Activated CD4-positive, CD25-positive, alpha-beta regulatory T cell (primary cell): ENCODE results near the gene MTCL3.
A peak's percentile ranks its signal among the peaks of the same experiment; 100 is the strongest.

Source experiments
- DNase-seq, 4 experiments: peaks; one replicate each; lab custom pipeline; 2025; lab: John Stamatoyannopoulos, UW

Gene MTCL3

GRCh38 chr6:127515234-127515793 lies 3.8 kb downstream of the MTCL3 start:
- peak in 1 of 4 experiments; percentile 31 for DNase-seq

DNA sequence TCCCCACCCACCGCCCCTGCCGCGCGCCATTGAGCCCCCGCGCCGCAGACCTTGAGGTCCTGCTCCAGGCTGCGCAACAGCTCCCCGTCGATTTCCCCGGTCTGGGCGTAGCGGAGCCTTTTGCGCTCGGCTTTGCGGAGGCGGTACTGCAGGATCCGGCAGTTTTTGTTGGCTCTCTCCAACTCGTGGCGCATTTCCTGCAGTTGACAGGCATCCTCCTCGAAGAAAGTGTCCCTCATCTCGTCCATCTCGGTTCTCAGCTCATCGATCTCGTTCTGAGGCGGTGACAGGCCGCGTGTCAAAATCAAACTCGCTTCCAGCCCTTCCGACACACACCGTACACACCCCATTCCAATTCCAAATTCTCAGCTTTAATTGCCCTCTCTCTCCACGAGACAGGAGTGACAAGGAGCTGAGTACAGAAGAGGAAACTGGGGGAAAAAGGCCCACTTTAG lies 4.3 kb downstream of the MTCL3 start:
- peak in 1 of 4 experiments; percentile 9 for DNase-seq

DNA sequence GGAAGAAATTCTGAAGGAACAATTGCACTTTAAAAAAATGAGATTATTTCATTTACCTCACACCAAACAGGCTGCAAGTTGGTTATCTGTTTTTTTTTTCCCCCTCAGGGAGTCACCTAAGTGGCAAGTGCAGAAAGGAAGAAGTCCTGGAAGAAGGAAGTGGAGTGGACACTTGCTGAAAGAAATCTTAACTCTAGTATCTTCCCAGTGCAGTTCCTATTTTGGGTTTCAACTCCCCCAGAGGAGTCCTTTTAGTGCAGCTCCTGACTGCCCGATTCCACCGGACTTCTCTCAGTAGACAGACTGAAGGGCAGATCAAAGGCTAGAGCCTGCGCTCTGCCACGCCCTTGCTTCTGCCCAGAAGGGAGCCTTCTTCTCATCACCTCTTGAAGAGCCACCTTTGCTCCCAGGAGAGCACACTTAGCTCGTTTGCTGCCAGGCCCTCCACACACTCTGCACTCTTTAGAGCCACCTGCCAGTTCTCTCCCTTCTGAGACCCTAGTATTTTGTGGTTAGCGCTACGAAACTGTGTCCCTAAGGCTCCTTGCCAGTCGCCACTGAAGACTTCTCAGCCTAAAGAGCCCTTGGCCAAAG lies 4.9 kb downstream of the MTCL3 start:
- DNase-seq: no peak

DNA sequence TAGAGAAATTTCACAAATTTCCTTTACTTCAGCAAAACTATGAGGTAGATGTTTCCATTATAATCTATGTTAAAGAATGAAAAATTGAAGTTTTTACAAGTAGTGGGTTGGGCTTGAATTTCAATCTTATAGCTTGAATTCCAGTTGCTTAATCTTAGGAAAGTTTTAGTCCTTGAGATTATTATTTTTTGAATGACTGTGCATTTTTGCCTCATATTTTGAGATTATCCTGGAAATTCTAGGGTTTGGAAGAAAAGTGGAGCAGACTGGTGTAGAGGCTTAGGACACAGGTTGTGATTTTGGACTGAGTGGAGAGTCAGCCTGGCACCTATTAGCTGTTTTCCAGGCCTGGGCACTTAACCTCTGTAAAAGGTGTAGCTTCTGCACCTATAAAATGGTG lies 5.7 kb downstream of the MTCL3 start:
- no peak for DNase-seq

- no peak for DNase-seq
Measured at GRCh38 chr6:127510876-127511275, 8.3 kb downstream of the MTCL3 start.

- DNase-seq: no peak
Measured at GRCh38 chr6:127506894-127507293, 12.2 kb downstream of the MTCL3 start.

- DNase-seq: no peak
Measured at GRCh38 chr6:127503022-127503421, 16.1 kb downstream of the MTCL3 start.

DNA sequence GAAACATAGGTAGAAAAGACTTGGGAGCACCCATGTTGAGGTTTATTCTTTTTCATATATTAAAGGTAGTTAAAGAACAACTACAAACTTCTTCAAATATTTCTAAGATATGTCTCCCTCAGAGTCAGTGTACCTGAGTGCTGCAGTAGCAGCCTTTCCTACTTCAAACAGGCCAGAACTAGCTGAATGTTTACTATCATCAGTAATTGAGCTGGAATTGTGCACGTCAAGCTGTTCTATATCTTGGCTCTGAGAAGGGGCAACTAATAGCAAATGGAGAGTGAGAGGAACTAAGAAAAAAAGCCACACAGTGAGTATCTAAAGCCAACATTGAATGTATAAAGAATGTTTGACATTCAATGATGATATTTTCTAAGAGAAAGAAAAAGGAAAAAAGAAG lies 21.7 kb downstream of the MTCL3 start:
- DNase-seq: no peak

DNA sequence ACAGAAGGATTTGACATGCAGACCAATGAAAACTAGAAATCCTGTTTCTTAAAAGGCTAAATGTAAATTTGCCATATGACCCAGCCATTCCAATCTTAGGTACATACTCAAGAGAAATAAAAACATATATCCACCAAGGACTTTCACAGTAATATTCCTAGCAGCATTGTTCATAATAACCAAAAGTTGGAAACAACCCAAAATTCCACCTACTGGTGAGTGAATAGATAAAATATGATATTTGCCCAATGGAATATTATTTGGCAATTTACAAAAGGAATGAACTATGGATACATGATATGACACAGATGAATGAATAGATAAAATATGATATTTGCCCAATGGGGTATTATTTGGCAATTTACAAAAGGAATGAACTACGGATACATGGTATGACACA lies 22.7 kb downstream of the MTCL3 start:
- DNase-seq: no peak

- no peak for DNase-seq
Measured at GRCh38 chr6:127494240-127494767, 24.8 kb downstream of the MTCL3 start.

- DNase-seq: no peak
Measured at GRCh38 chr6:127489248-127489647, 29.9 kb downstream of the MTCL3 start.

DNA sequence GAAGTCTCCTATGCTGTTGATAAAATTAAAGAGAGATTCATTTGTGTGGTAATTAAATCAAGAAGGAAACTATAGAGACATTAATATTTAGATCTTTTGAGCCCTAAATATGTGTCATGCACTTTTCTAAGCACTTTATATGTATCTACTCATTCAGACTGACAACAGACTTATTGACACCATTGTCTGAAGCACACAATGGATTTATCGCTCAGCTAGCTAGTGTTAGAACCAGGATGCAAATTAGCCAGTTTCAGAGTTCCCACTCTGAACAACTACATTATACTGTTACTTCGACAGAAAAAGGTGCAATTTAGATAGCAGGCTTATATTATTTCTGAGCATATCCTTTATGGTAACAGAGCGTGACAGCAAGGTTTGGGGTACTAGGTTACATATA lies 32.2 kb downstream of the MTCL3 start:
- no peak for DNase-seq

DNA sequence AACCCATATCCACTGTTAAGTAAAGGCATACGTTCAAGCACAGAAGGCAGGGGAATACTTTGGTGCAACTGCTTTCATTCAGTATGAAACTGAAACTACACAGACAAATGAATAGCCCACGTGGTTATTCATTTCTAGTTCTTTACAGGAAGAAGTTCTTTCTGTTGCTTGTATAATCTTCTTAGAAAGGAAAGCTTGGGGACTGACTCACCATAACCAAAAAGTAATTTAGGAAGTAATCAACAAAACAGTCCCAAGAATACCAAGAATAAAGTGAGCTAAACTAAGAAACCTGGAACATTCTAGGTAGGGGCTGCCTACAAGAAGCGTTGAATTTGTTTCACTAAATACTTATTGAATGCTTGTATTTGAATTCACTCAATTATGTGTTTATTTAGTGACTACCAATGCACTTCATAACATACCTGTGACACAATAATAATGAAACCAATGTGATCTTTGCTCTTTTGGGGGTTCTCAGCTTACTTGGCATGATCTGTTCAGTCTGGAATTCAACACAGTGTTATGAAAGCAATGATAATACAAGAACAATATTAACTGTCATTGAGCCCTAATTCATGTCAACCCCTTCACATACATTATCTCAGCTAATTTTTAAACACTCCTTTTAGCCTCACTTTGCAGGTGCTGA lies 34.8 kb downstream of the MTCL3 start:
- DNase-seq: no peak

DNA sequence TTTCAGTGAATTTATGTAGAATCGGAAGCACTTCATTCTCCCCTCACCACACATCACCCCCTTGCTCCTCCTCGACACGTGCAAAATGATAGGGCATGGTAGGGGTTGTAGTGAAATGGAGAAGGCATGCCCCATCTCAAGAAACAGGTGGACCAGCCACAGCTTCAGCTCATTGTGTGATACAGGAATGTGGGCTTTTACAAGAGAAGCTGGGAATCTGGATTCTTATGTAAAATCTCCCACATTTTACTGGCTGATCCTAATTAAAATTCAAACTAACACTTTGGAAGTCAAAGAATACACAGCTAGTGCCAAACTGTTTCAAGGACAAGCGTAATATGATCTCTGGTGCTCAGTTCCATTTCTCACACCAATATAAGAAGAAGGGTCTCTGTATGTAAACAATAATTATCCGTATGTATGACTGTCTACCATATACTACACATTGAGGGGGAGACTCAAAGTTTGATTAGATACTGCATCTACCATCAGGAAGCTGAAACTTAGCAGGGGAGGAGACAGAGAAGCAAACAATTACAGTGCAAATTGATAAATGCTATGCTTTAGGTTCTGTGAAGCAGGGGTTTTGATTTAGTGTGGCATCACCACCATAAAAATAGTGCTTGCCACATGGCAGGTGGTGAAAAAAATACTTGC lies 35.6 kb downstream of the MTCL3 start:
- no peak for DNase-seq

DNA sequence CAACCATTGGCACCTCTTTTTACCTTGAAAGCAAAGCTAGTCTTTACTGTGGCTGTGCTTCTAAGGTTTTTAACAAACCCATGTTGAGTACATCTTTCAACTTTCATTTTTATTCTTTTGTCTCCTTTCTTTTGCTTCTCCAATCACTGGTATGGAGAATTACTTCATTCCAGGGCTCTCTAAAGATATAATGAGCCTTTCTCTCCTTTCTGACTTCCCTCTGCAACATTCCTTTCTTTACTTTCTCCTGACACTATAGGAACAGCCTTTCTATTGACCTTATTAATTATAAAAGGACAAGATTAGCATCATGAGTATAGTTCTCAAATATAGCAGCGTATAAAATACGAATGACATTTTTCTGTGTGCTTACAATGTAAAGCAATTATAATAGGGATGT lies 36.8 kb downstream of the MTCL3 start:
- DNase-seq: no peak

DNA sequence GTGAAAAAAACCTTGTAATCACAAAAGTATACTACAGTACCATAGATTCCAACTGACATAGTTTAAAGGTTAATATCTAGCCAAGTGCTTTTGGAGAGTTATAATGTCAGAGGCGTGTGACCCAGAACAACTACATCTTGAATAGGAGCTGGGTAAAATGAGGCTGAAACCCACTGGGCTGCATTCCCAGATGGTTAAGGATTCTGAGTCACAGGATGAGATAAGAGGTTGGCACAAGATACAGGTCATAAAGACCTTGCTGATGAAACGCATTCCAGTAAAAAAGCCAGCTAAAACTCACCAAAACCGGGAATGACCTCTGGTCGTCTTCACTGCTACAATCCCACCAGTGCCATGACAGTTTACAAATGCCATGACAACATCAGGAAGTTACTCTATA lies 37.5 kb downstream of the MTCL3 start:
- DNase-seq: no peak

DNA sequence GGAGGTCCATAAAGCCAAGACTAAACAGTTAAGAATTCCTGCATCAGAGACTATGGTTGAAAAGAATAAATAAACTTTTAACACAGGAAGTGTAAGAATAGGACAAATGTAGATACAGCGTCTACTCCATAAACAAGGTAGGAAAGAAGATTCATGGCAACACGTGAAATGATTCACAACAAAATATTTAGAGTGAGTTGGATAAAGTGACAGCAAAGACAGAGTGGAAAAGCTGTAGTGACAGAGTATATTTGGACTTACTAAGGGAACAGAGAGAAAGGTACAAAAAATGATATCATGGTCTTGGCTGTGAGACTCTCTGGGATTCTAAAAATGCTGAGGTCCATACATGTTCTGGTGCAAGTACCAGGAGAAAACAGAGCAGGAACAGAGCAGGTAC lies 38.0 kb downstream of the MTCL3 start:
- DNase-seq: no peak

- no peak for DNase-seq
Measured at GRCh38 chr6:127477658-127478057, 41.5 kb downstream of the MTCL3 start.

DNA sequence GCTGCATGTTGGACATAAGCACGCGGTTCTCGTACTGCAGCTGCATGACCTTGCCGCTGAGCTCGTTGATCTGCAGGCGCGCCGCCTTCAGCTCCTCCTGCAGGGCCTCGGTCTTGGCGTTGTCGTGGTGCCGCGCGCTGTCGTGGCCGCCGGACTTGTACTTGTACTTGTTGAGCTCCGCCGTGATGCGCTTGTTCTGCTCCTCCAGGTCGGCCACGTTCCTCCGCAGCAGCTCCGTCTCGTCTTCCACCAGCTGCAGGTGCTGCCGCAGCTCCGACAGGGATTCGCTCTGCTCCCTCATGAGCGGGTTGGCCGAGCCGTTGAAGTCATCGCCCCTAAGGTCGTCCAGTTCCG lies 43.3 kb downstream of the MTCL3 start:
- no peak for DNase-seq

GRCh38 chr6:127475135-127475822 lies 43.9 kb downstream of the MTCL3 start:
- DNase-seq: no peak

GRCh38 chr6:127471379-127472255 lies 47.5 kb downstream of the MTCL3 start:
- no peak for DNase-seq
